Keratinocyte (primary cell): ENCODE data around the gene AFG3L2. TPM values are rescaled to one million over a fixed set of nuclear protein-coding genes. Genes with fewer than 3 reads are reported as not detected.

Experiments used
- DNase-seq: peaks from one replicate; pipeline ENCODE4 v3.0.0-alpha.2; 2011; ENCODE audit warnings: low read depth, missing footprints, low spot score
- FAIRE-seq: peaks from 2 replicates; lab custom pipeline; 2011; peaks lifted over from hg19 to GRCh38; lab: Jason Lieb, UNC
- H2AFZ ChIP-seq: 2 replicates; pipeline ENCODE4 v1.6.0; 2012; ENCODE audit warnings: low read length, control low read depth, inconsistent platforms; ENCODE audit not compliant: control insufficient read depth
- H3K27ac ChIP-seq: 2 replicates; pipeline ENCODE4 v1.5.1; 2011; ENCODE audit warnings: low read length; ENCODE audit not compliant: control insufficient read depth, insufficient read depth
- H3K27me3 ChIP-seq: 3 replicates; pipeline ENCODE4 v1.6.0; 2011; ENCODE audit warnings: low read length; ENCODE audit not compliant: control insufficient read depth, insufficient read depth; ENCODE audit errors: extremely low read depth
- H3K36me3 ChIP-seq, 2 experiments: 2 replicates in 1 of 2; 3 replicates in 1 of 2; pipeline ENCODE4 v1.5.1; 2011; ENCODE audit warnings: low read length in 2 of 2, mild to moderate bottlenecking in 1 of 2; ENCODE audit not compliant: control insufficient read depth in 2 of 2, insufficient read depth in 2 of 2; ENCODE audit errors: extremely low read depth in 1 of 2
- H3K4me1 ChIP-seq: 3 replicates; pipeline ENCODE4 v1.5.1; 2011; ENCODE audit warnings: low read length; ENCODE audit not compliant: control insufficient read depth, insufficient read depth; ENCODE audit errors: extremely low read depth
- H3K4me2 ChIP-seq: 3 replicates; pipeline ENCODE4 v1.6.0; 2011; ENCODE audit warnings: low read depth, low read length; ENCODE audit not compliant: control insufficient read depth, insufficient read depth; ENCODE audit errors: extremely low read depth
- H3K4me3 ChIP-seq, 3 experiments: fragments of 200-600 bp in 1 of 3; sonication (generic) in 1 of 3; 2 replicates in 2 of 3; 3 replicates in 1 of 3; pipeline ENCODE4 v1.5.1; 2011 to 2016; ENCODE audit warnings: low read length in 3 of 3, mild to moderate bottlenecking in 3 of 3, control low read depth in 2 of 3, inconsistent platforms in 1 of 3, low read depth in 1 of 3, mixed read lengths in 1 of 3, mixed run types in 1 of 3, moderate library complexity in 1 of 3; ENCODE audit not compliant: control insufficient read depth in 2 of 3, insufficient read depth in 2 of 3; ENCODE audit errors: extremely low read depth in 1 of 3
- H3K79me2 ChIP-seq: 2 replicates; pipeline ENCODE4 v1.6.0; 2012; ENCODE audit warnings: low read length; ENCODE audit not compliant: control insufficient read depth, insufficient read depth
- H3K9ac ChIP-seq: 3 replicates; pipeline ENCODE4 v1.6.0; 2011; ENCODE audit warnings: low read length; ENCODE audit not compliant: control insufficient read depth, insufficient read depth; ENCODE audit errors: extremely low read depth
- H3K9me1 ChIP-seq: 3 replicates; pipeline ENCODE4 v1.6.0; 2011; ENCODE audit warnings: low read length; ENCODE audit not compliant: control insufficient read depth, insufficient read depth; ENCODE audit errors: extremely low read depth
- H3K9me3 ChIP-seq: 2 replicates; pipeline ENCODE4 v1.5.1; 2012; ENCODE audit warnings: low read depth, low read length; ENCODE audit not compliant: control insufficient read depth
- H4K20me1 ChIP-seq: 3 replicates; pipeline ENCODE4 v1.6.0; 2011; ENCODE audit warnings: low read length; ENCODE audit not compliant: control insufficient read depth, insufficient read depth; ENCODE audit errors: extremely low read depth
- EZH2 ChIP-seq: IDR thresholded peaks from one replicate; pipeline ENCODE4 v1.6.1; 2012; ENCODE audit warnings: inconsistent platforms, mild to moderate bottlenecking, low read length, moderate library complexity
- dilution Hi-C: fragments of 300-500 bp; cut with MboI; formaldehyde crosslinking; loops from one replicate; pipeline ENCODE4 v1.7.0; 2020; ENCODE audit warnings: low sequenced_read_pairs; ENCODE audit not compliant: extremely low pct_ligation_motif_present
- polyA plus RNA-seq, 5 experiments: library from polyadenylated mRNA; depleted of rRNA in 3 of 5; stranded (reverse) in 3 of 5; stranded (forward) in 1 of 5; unstranded in 1 of 5; fragments of >200 nt; gene quantifications; 1 replicate in 1 of 5; 2 replicates in 3 of 5; 3 replicates in 1 of 5; pipeline versions ENCODE4 v1.2.1 to v1.2.3, GENCODE V29; 2011 to 2012; ENCODE audit warnings: missing spikeins in 2 of 5, low read depth in 1 of 5, low replicate concordance in 1 of 5
- TF ChIP-seq, protein P1 (sequence below), 3 experiments: IDR thresholded peaks in 1 of 3; conservative IDR thresholded peaks in 1 of 3; optimal IDR thresholded peaks in 1 of 3; 2 replicates in 2 of 3; 3 replicates in 1 of 3; pipeline versions ENCODE3 to v1.5.1; 2011; ENCODE audit warnings: low read length in 3 of 3, mild to moderate bottlenecking in 3 of 3, moderate library complexity in 2 of 3, control low read depth in 1 of 3, inconsistent platforms in 1 of 3; ENCODE audit not compliant: insufficient read depth in 2 of 3; ENCODE audit errors: extremely low read depth in 1 of 3

The AFG3L2 gene
- polyA plus RNA-seq, 1 donor (not counting 4 experiments of a cell fraction or from before 2014, with no cell fraction given): 47.5 TPM

DNA sequence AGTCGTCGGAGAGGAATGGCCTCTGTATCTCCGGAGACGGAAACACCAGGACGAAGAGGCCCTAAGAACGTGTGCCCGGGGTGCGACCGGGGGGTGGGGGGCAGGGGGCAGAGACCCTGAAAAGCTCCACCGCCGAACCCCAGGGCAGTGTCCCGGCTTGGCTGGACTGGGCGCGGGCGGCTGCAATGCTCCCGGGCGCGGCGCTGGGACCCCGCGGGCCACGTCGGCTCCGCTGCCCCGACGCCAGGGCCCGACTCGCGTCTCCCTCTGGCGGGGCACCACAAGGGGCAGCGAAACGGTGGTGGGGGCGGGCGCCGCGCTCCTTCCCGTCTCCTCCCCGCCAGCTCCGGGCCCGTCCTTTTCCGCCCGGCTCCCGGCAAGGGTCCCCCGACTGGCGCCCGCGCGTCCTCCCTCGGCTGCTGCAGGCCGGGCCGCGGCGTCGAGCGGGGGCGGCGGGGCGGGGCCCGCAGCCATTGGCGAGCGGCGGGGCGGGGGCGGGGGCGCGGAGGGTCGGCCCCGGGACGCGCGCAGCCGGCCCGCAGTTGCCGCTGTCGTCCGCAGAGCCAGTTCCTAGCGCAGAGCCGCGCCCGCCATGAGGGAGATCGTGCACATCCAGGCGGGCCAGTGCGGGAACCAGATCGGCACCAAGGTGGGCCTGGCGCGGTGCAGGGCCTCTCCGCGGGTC is 69.2 kb downstream of the AFG3L2 start, which contains the start of gene TUBB6:
Gene TUBB6, plus strand, starts transcription at position 541 of the 685 bp plus-strand sequence. Its CDS starts 52 bp downstream, at position 593.
- DNase-seq (no peak), FAIRE-seq (no peak)
- H3K9ac ChIP-seq: peak within 1 kb of the TSS; percentile 98
- no peaks in the 10 kb centered on the region for H3K9me3 ChIP-seq
- peak within 1 kb of the TSS; percentile 80 to 89 (median 83) for H3K4me3 ChIP-seq
- no peaks in the 10 kb centered on the region for H3K27me3 ChIP-seq
- H2AFZ ChIP-seq: peak within 1 kb of the TSS; percentile 22
- H4K20me1 ChIP-seq: no peaks in the 10 kb centered on the region
- dilution Hi-C loops: no loop called here
- peaks cover 27% of the 10 kb centered on the region for H3K4me1 ChIP-seq
- peaks cover 39% of the 10 kb centered on the region for H3K79me2 ChIP-seq
- peak within 1 kb of the TSS; percentile 96 for H3K27ac ChIP-seq
- peak within 1 kb of the TSS; percentile 100 for H3K4me2 ChIP-seq
- H3K36me3 ChIP-seq: peaks cover 9 to 29% of the 10 kb centered on the region in 2 experiments
- no peaks in the 10 kb centered on the region for H3K9me1 ChIP-seq
- TF ChIP-seq, protein P1, sequence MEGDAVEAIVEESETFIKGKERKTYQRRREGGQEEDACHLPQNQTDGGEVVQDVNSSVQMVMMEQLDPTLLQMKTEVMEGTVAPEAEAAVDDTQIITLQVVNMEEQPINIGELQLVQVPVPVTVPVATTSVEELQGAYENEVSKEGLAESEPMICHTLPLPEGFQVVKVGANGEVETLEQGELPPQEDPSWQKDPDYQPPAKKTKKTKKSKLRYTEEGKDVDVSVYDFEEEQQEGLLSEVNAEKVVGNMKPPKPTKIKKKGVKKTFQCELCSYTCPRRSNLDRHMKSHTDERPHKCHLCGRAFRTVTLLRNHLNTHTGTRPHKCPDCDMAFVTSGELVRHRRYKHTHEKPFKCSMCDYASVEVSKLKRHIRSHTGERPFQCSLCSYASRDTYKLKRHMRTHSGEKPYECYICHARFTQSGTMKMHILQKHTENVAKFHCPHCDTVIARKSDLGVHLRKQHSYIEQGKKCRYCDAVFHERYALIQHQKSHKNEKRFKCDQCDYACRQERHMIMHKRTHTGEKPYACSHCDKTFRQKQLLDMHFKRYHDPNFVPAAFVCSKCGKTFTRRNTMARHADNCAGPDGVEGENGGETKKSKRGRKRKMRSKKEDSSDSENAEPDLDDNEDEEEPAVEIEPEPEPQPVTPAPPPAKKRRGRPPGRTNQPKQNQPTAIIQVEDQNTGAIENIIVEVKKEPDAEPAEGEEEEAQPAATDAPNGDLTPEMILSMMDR (optimal IDR thresholded peaks at IDR 0.05 in 1 of 3, IDR thresholded peaks at IDR 0.05 in 1 of 3, conservative IDR thresholded peaks at IDR 0.05 in 1 of 3; ENCODE audit: extremely low read depth in 1 of 3, insufficient read depth in 2 of 3, low read length in 3 of 3): peak in 1 of 3 experiments; percentile 26
- no peak for TF ChIP-seq EZH2

GRCh38 chr18:12306752-12307700 is 70.0 kb downstream of the AFG3L2 start:
- Histone ChIP-seq H3K4me2 (peak overlapping the region; percentile 73), H3K9me1 (no peaks in the 10 kb centered on the region), H3K4me3 (peak overlapping the region; percentile 51 to 80 (median 59)), H3K27ac (peak overlapping the region; percentile 52), H3K4me1 (peaks cover 32% of the 10 kb centered on the region), H3K9me3 (no peaks in the 10 kb centered on the region), H3K36me3 (peaks cover 6 to 24% of the 10 kb centered on the region in 2 experiments), H3K9ac (peak overlapping the region; percentile 98), H4K20me1 (no peaks in the 10 kb centered on the region), H2AFZ (no peak overlapping the region), H3K79me2 (peaks cover 32% of the 10 kb centered on the region), H3K27me3 (no peaks in the 10 kb centered on the region)
- dilution Hi-C loops: no loop called here
- FAIRE-seq (no peak), DNase-seq (no peak)
- TF ChIP-seq EZH2: no peak
- TF ChIP-seq, protein P1 (optimal IDR thresholded peaks at IDR 0.05 in 1 of 3, IDR thresholded peaks at IDR 0.05 in 1 of 3, conservative IDR thresholded peaks at IDR 0.05 in 1 of 3; ENCODE audit: extremely low read depth in 1 of 3, insufficient read depth in 2 of 3, low read length in 3 of 3): peak in 1 of 3 experiments; percentile 28
